HepG2 (cell line): ENCODE data around the gene SPACA4. TPM values are rescaled to one million over a fixed set of nuclear protein-coding genes. Genes with fewer than 3 reads are reported as not detected.

Experiments used
- FOXK2 ChIP-seq: fragments of 450-650 bp; IDR thresholded peaks from 2 replicates; pipeline ENCODE4 v1.6.1; 2016
- FOXO1 ChIP-seq: sonication (generic); formaldehyde crosslinking; IDR thresholded peaks from 2 replicates; pipeline ENCODE4 v1.4.0; 2020; ENCODE audit warnings: missing genetic modification reagents
- KDM6A ChIP-seq: IDR thresholded peaks from 2 replicates; pipeline ENCODE4 v1.6.1; 2016; ENCODE audit warnings: low read depth
- NFE2L2 ChIP-seq: fragments of 150-350 bp; IDR thresholded peaks from 2 replicates; pipeline ENCODE4 v1.6.1; 2014; ENCODE audit warnings: low read length
- NFKBIZ ChIP-seq: IDR thresholded peaks from 2 replicates; pipeline ENCODE4 v1.6.1; 2018; ENCODE audit warnings: missing genetic modification reagents, missing compliant biosample characterization
- NR2F6 ChIP-seq, 2 experiments: IDR thresholded peaks; 2 replicates each; pipeline ENCODE4 v1.6.1; 2016; ENCODE audit warnings: antibody characterized with exemption in 1 of 2, mild to moderate bottlenecking in 1 of 2
- PRPF4 ChIP-seq: fragments of 200-400 bp; formaldehyde crosslinking; IDR thresholded peaks from 2 replicates; pipeline ENCODE4 v1.6.1; 2016; ENCODE audit warnings: low read length, low read depth; ENCODE audit not compliant: poor library complexity, severe bottlenecking
- SOX13 ChIP-seq, 3 experiments: fragments of 450-650 bp in 1 of 3; sonication (generic) in 1 of 3; formaldehyde crosslinking in 1 of 3; IDR thresholded peaks in 2 of 3; conservative IDR thresholded peaks in 1 of 3; 2 replicates each; pipeline versions ENCODE4 v1.5.0 to v1.6.1; 2016 to 2020; ENCODE audit warnings: antibody characterized with exemption in 1 of 3, mild to moderate bottlenecking in 1 of 3, missing compliant biosample characterization in 1 of 3, missing genetic modification reagents in 1 of 3, moderate library complexity in 1 of 3
- SRSF4 ChIP-seq: fragments of 200-400 bp; formaldehyde crosslinking; IDR thresholded peaks from one replicate; pipeline ENCODE4 v1.6.1; 2018; ENCODE audit warnings: mild to moderate bottlenecking, low read depth, low read length, moderate library complexity; ENCODE audit not compliant: poor library complexity, severe bottlenecking
- ZNF160 ChIP-seq: sonication (generic); formaldehyde crosslinking; IDR thresholded peaks from 2 replicates; pipeline ENCODE4 v1.8.0; 2022; ENCODE audit warnings: mild to moderate bottlenecking, inconsistent platforms, missing genetic modification reagents
- ZNF256 ChIP-seq: sonication (generic); formaldehyde crosslinking; conservative IDR thresholded peaks from 2 replicates; pipeline ENCODE4 v1.4.0; 2020; ENCODE audit warnings: missing genetic modification reagents
- ZNF556 ChIP-seq: sonication (generic); formaldehyde crosslinking; IDR thresholded peaks from 2 replicates; pipeline ENCODE4 v1.4.0; 2020; ENCODE audit warnings: mild to moderate bottlenecking, missing genetic modification reagents, borderline replicate concordance
- ZNF891 ChIP-seq: sonication (generic); formaldehyde crosslinking; IDR thresholded peaks from 2 replicates; pipeline ENCODE4 v1.5.0; 2020; ENCODE audit warnings: mild to moderate bottlenecking, missing genetic modification reagents
- polyA plus RNA-seq, 8 experiments: library from polyadenylated mRNA; depleted of rRNA in 3 of 8; stranded (reverse) in 7 of 8; unstranded in 1 of 8; fragments of >200 nt; fragmentation: Illumina TruSeq in 4 of 8; extraction: Trizol in 4 of 8; gene quantifications; 2 replicates each; pipeline versions ENCODE4 v1.2.1 to v1.2.3, GENCODE V29; 2011 to 2016; ENCODE audit warnings: low read depth in 4 of 8, missing spikeins in 1 of 8, mixed read lengths in 1 of 8; ENCODE audit not compliant: insufficient read depth in 1 of 8
- total RNA-seq, 5 experiments: library from RNA; depleted of rRNA; stranded (reverse); fragments of >200 nt; fragmentation: Illumina TruSeq; extraction: Trizol; gene quantifications; 2 replicates each; pipeline ENCODE4 v1.2.3, GENCODE V29; 2016; ENCODE audit warnings: low read depth in 1 of 5
- TF ChIP-seq, protein P1 (sequence below): sonication (generic); formaldehyde crosslinking; IDR thresholded peaks from 2 replicates; pipeline ENCODE4 v1.4.0; 2020; ENCODE audit warnings: missing genetic modification reagents, mild to moderate bottlenecking, borderline replicate concordance
- TF ChIP-seq, protein P2 (sequence below): sonication (generic); formaldehyde crosslinking; IDR thresholded peaks from 2 replicates; pipeline ENCODE4 v1.4.0; 2020; ENCODE audit warnings: low read depth, missing genetic modification reagents
- TF ChIP-seq, protein P3 (sequence below): sonication (generic); formaldehyde crosslinking; IDR thresholded peaks from 2 replicates; pipeline ENCODE4 v1.5.0; 2020; ENCODE audit warnings: mild to moderate bottlenecking, missing genetic modification reagents, moderate library complexity
- TF ChIP-seq, protein P4 (sequence below): sonication (generic); formaldehyde crosslinking; IDR thresholded peaks from 2 replicates; pipeline ENCODE4 v1.4.0; 2020; ENCODE audit warnings: mild to moderate bottlenecking, missing genetic modification reagents

The SPACA4 gene
- total and polyA plus RNA-seq, 2 of the 13 experiments (the other 11 are each of a cell fraction or from before 2014, with no cell fraction given) = not detected

DNA sequence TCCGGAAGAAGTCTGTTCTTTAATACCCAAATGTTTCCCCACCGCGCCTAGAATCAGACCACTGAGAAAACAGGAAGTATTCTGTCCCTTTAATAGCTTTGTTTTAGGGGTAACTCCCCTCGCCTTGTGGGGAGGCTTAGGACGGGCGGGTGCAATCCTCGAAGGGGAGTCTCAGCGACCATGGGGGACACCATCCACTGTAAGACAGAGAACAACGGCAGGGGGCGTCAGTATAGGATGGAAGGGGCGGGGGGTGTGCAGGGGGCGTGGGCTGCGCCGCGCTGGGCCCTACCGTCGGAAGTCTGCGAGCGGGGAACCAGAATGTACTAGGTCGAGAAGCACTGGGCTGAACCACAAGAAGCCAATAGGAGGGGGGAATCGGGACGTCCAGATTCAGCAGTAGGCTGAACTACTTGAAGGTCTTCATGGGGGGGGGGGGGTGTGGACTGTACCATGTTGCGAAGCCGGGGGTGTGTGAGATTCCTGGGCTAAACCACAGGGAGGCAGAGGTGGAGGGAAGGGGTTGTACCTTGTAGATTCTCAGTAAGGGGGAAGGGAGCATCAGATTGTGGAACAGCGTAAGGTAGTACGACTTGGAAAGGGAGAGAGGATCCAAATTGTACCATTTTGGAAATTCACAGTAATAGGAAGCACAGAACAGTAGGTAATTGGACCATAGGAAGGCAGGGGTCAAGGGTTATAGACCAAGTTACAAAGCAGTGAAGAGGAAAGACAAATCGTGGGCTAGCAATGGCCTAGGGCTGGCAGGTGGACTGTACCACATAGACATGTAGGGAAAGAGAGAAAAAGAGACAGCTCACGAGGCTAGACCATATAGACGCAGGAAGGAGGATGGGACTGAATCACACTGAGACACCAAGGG lies 31.6 kb downstream of the SPACA4 start (continued):
- TF ChIP-seq, protein P1, sequence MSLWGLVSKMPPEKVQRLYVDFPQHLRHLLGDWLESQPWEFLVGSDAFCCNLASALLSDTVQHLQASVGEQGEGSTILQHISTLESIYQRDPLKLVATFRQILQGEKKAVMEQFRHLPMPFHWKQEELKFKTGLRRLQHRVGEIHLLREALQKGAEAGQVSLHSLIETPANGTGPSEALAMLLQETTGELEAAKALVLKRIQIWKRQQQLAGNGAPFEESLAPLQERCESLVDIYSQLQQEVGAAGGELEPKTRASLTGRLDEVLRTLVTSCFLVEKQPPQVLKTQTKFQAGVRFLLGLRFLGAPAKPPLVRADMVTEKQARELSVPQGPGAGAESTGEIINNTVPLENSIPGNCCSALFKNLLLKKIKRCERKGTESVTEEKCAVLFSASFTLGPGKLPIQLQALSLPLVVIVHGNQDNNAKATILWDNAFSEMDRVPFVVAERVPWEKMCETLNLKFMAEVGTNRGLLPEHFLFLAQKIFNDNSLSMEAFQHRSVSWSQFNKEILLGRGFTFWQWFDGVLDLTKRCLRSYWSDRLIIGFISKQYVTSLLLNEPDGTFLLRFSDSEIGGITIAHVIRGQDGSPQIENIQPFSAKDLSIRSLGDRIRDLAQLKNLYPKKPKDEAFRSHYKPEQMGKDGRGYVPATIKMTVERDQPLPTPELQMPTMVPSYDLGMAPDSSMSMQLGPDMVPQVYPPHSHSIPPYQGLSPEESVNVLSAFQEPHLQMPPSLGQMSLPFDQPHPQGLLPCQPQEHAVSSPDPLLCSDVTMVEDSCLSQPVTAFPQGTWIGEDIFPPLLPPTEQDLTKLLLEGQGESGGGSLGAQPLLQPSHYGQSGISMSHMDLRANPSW (CRISPR knock-in tag) = 0 out of 2 replicates have a peak, but pooled peaks have one; percentile 14
- TF ChIP-seq NFE2L2 (no peak), PRPF4 (no peak), ZNF556 (CRISPR knock-in tag) (0 out of 2 replicates have a peak, but pooled peaks have one; percentile 10), SOX13 (IDR thresholded peaks at IDR 0.05) (no peak), SOX13 (CRISPR knock-in tag; conservative IDR thresholded peaks at IDR 0.05 in 1 of 2, IDR thresholded peaks at IDR 0.05 in 1 of 2) (no peak), NFKBIZ (CRISPR knock-in tag) (no peak), SRSF4 (no peak), ZNF891 (CRISPR knock-in tag) (no peak), FOXK2 (peak; percentile 90), ZNF256 (CRISPR knock-in tag) (no peak), FOXO1 (no peak), ZNF160 (CRISPR knock-in tag) (no peak), NR2F6 (IDR thresholded peaks at IDR 0.05) (peak; percentile 49), NR2F6 (CRISPR knock-in tag; IDR thresholded peaks at IDR 0.05) (no peak), KDM6A (CRISPR knock-in tag) (no peak)
- TF ChIP-seq, protein P2, sequence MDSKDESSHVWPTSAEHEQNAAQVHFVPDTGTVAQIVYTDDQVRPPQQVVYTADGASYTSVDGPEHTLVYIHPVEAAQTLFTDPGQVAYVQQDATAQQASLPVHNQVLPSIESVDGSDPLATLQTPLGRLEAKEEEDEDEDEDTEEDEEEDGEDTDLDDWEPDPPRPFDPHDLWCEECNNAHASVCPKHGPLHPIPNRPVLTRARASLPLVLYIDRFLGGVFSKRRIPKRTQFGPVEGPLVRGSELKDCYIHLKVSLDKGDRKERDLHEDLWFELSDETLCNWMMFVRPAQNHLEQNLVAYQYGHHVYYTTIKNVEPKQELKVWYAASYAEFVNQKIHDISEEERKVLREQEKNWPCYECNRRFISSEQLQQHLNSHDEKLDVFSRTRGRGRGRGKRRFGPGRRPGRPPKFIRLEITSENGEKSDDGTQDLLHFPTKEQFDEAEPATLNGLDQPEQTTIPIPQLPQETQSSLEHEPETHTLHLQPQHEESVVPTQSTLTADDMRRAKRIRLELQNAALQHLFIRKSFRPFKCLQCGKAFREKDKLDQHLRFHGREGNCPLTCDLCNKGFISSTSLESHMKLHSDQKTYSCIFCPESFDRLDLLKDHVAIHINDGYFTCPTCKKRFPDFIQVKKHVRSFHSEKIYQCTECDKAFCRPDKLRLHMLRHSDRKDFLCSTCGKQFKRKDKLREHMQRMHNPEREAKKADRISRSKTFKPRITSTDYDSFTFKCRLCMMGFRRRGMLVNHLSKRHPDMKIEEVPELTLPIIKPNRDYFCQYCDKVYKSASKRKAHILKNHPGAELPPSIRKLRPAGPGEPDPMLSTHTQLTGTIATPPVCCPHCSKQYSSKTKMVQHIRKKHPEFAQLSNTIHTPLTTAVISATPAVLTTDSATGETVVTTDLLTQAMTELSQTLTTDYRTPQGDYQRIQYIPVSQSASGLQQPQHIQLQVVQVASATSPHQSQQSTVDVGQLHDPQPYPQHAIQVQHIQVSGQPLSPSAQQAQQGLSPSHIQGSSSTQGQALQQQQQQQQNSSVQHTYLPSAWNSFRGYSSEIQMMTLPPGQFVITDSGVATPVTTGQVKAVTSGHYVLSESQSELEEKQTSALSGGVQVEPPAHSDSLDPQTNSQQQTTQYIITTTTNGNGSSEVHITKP (CRISPR knock-in tag) = peak; percentile 99
- TF ChIP-seq, protein P3, sequence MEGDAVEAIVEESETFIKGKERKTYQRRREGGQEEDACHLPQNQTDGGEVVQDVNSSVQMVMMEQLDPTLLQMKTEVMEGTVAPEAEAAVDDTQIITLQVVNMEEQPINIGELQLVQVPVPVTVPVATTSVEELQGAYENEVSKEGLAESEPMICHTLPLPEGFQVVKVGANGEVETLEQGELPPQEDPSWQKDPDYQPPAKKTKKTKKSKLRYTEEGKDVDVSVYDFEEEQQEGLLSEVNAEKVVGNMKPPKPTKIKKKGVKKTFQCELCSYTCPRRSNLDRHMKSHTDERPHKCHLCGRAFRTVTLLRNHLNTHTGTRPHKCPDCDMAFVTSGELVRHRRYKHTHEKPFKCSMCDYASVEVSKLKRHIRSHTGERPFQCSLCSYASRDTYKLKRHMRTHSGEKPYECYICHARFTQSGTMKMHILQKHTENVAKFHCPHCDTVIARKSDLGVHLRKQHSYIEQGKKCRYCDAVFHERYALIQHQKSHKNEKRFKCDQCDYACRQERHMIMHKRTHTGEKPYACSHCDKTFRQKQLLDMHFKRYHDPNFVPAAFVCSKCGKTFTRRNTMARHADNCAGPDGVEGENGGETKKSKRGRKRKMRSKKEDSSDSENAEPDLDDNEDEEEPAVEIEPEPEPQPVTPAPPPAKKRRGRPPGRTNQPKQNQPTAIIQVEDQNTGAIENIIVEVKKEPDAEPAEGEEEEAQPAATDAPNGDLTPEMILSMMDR (CRISPR knock-in tag) = peak; percentile 25
- TF ChIP-seq, protein P4, sequence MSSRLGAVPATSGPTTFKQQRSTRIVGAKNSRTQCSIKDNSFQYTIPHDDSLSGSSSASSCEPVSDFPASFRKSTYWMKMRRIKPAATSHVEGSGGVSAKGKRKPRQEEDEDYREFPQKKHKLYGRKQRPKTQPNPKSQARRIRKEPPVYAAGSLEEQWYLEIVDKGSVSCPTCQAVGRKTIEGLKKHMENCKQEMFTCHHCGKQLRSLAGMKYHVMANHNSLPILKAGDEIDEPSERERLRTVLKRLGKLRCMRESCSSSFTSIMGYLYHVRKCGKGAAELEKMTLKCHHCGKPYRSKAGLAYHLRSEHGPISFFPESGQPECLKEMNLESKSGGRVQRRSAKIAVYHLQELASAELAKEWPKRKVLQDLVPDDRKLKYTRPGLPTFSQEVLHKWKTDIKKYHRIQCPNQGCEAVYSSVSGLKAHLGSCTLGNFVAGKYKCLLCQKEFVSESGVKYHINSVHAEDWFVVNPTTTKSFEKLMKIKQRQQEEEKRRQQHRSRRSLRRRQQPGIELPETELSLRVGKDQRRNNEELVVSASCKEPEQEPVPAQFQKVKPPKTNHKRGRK (CRISPR knock-in tag) = no peak
